Measurements from ENCODE around the gene FAM3A.
A peak's percentile ranks its signal among the peaks of the same experiment; 100 is the strongest.

Gene FAM3A

GRCh38 chrX:154549766-154550165, 33.7 kb upstream of the FAM3A start:
- Histone ChIP-seq H3K27me3 (ENCODE audit: control insufficient read depth, low read length) (no peaks in the 10 kb centered on the region), H3K4me1 (ENCODE audit: control insufficient read depth, low read length) (peaks cover 8% of the 10 kb centered on the region), H3K9me2 (replicated peaks; ENCODE audit: control insufficient read depth, low read length) (no peaks in the 10 kb centered on the region), H3F3A (ENCODE audit: control insufficient read depth, insufficient read depth) (no peaks in the 10 kb centered on the region), H3K79me2 (ENCODE audit: control insufficient read depth, low read length) (peaks cover 65% of the 10 kb centered on the region), H3K4me2 (ENCODE audit: low read length) (peak overlapping the region; percentile 6; the same call in 1 of the 2 replicates), H3K4me3 (ENCODE audit: low read length) (no peak overlapping the region), H3K36me3 (ENCODE audit: control insufficient read depth, low read length) (peaks cover 16% of the 10 kb centered on the region), H3K9me3 (ENCODE audit: control insufficient read depth, insufficient read depth, low read length) (no peaks in the 10 kb centered on the region), H3K27ac (ENCODE audit: low read depth, low read length) (no peak overlapping the region), H4K20me1 (ENCODE audit: control insufficient read depth, insufficient read depth, low read depth, low read length) (no peaks in the 10 kb centered on the region)
- TF ChIP-seq CTCF (IDR thresholded peaks at IDR 0.05; ENCODE audit: low read depth, low read length, poor library complexity, severe bottlenecking) (no peak), EZH2phosphoT487 (IDR thresholded peaks at IDR 0.05; ENCODE audit: borderline replicate concordance, low read length) (no peak)

GRCh38 chrX:154548028-154548316, 31.9 kb upstream of the FAM3A start:
- no peaks in the 10 kb centered on the region for H3K9me3 ChIP-seq (ENCODE audit: control insufficient read depth, insufficient read depth, low read length)
- H3K4me2 ChIP-seq (ENCODE audit: low read length): peak overlapping the region; percentile 82
- H3K27ac ChIP-seq (ENCODE audit: low read depth, low read length): peak overlapping the region; percentile 91
- H4K20me1 ChIP-seq (ENCODE audit: control insufficient read depth, insufficient read depth, low read depth, low read length): no peaks in the 10 kb centered on the region
- no peaks in the 10 kb centered on the region for H3K27me3 ChIP-seq (ENCODE audit: control insufficient read depth, low read length)
- no peaks in the 10 kb centered on the region for H3F3A ChIP-seq (ENCODE audit: control insufficient read depth, insufficient read depth)
- peaks cover 59% of the 10 kb centered on the region for H3K79me2 ChIP-seq (ENCODE audit: control insufficient read depth, low read length)
- peak overlapping the region; percentile 89 for H3K4me3 ChIP-seq (ENCODE audit: low read length)
- H3K9me2 ChIP-seq (replicated peaks; ENCODE audit: control insufficient read depth, low read length): no peaks in the 10 kb centered on the region
- H3K36me3 ChIP-seq (ENCODE audit: control insufficient read depth, low read length): peaks cover 18% of the 10 kb centered on the region
- TF ChIP-seq EZH2phosphoT487 (IDR thresholded peaks at IDR 0.05; ENCODE audit: borderline replicate concordance, low read length): no peak
- TF ChIP-seq CTCF (IDR thresholded peaks at IDR 0.05; ENCODE audit: low read depth, low read length, poor library complexity, severe bottlenecking): no peak
- peaks cover 8% of the 10 kb centered on the region for H3K4me1 ChIP-seq (ENCODE audit: control insufficient read depth, low read length)

- peaks cover 58% of the 10 kb centered on the region for H3K79me2 ChIP-seq (ENCODE audit: control insufficient read depth, low read length)
- H3K9me3 ChIP-seq (ENCODE audit: control insufficient read depth, insufficient read depth, low read length): no peaks in the 10 kb centered on the region
- H3K9me2 ChIP-seq (replicated peaks; ENCODE audit: control insufficient read depth, low read length): no peaks in the 10 kb centered on the region
- H4K20me1 ChIP-seq (ENCODE audit: control insufficient read depth, insufficient read depth, low read depth, low read length): no peaks in the 10 kb centered on the region
- peaks cover 18% of the 10 kb centered on the region for H3K36me3 ChIP-seq (ENCODE audit: control insufficient read depth, low read length)
- no peaks in the 10 kb centered on the region for H3K27me3 ChIP-seq (ENCODE audit: control insufficient read depth, low read length)
- peak within 1 kb of the TSS; percentile 89 for H3K4me3 ChIP-seq (ENCODE audit: low read length)
- H3K4me1 ChIP-seq (ENCODE audit: control insufficient read depth, low read length): peaks cover 8% of the 10 kb centered on the region
- H3K27ac ChIP-seq (ENCODE audit: low read depth, low read length): peak within 1 kb of the TSS; percentile 91
- no peak for TF ChIP-seq CTCF (IDR thresholded peaks at IDR 0.05; ENCODE audit: low read depth, low read length, poor library complexity, severe bottlenecking)
- no peak for TF ChIP-seq EZH2phosphoT487 (IDR thresholded peaks at IDR 0.05; ENCODE audit: borderline replicate concordance, low read length)
- peak within 1 kb of the TSS; percentile 82 for H3K4me2 ChIP-seq (ENCODE audit: low read length)
- H3F3A ChIP-seq (ENCODE audit: control insufficient read depth, insufficient read depth): no peaks in the 10 kb centered on the region
These were observed 31.4 kb upstream of the FAM3A start, which contains the start of gene IKBKG for GRCh38 chrX:154547245-154548027. TSS of gene IKBKG (plus strand) at chrX:154547620. CDS start at chrX:154552003, 4,383 bp downstream.

All from DOHH2 (cell line).